ENCODE measurements around the gene DEFB113. TPM values are rescaled to one million over a fixed set of nuclear protein-coding genes. Genes with fewer than 3 reads are reported as not detected.

The DEFB113 gene
- total RNA-seq, 2 experiments from 2014 or later, result not detected

- TF ChIP-seq EZH2phosphoT487 (IDR thresholded peaks at IDR 0.05; ENCODE audit: borderline replicate concordance, low read depth, low read length), result no peak
- no peaks in the 10 kb centered on the region for H3K9me3 ChIP-seq (ENCODE audit: low read length)
- POLR2A ChIA-PET, result no interaction called here
- no peaks in the 10 kb centered on the region for H3K79me2 ChIP-seq (ENCODE audit: insufficient read depth, low read depth, low read length)
- H3K27ac ChIP-seq (ENCODE audit: low read depth, low read length, poor library complexity, severe bottlenecking), result no peak overlapping the region
- BruUV-seq (replicated peaks), result no TSS peak
- no peaks in the 10 kb centered on the region for H3K4me1 ChIP-seq (ENCODE audit: insufficient read depth, low read length, poor library complexity, severe bottlenecking)
- CTCF ChIA-PET (ENCODE audit: unreplicated experiment), result no interaction called here
- intact Hi-C loops (cut with micrococcal nuclease; ENCODE audit: unreplicated experiment), result no loop called here
- no peaks in the 10 kb centered on the region for H3K9me2 ChIP-seq (ENCODE audit: insufficient read depth, low read length)
- no peaks in the 10 kb centered on the region for H3K36me3 ChIP-seq (ENCODE audit: insufficient read depth, low read length)
- no peak for DNase-seq (ENCODE audit: low spot score)
- H3K4me3 ChIP-seq (ENCODE audit: low read depth, low read length, poor library complexity, severe bottlenecking), result no peak overlapping the region
- no peak overlapping the region for H3K4me2 ChIP-seq (ENCODE audit: low read length)
- no peaks in the 10 kb centered on the region for H4K20me1 ChIP-seq (ENCODE audit: insufficient read depth, low read length)
- no peak overlapping the region for H2AFZ ChIP-seq (ENCODE audit: low read length)
Observed at GRCh38 chr6:49995278-49995677, 25.9 kb upstream of the DEFB113 start.

GRCh38 chr6:49988900-49989299 is 19.5 kb upstream of the DEFB113 start:
- H3K27ac ChIP-seq (ENCODE audit: low read depth, low read length, poor library complexity, severe bottlenecking), result no peak overlapping the region
- H3K4me3 ChIP-seq (ENCODE audit: low read depth, low read length, poor library complexity, severe bottlenecking), result no peak overlapping the region
- CTCF ChIA-PET (ENCODE audit: unreplicated experiment), result interaction anchor here (0.5 kb wide), 1 partner anchor 62 kb away, joined by 3 read pairs; no protein-coding TSS in a partner anchor
- POLR2A ChIA-PET, result interaction anchor here (0.6 kb wide), 1 partner anchor 1619 kb away, joined by 3 read pairs; no protein-coding TSS in a partner anchor
- H3K9me3 ChIP-seq (ENCODE audit: low read length), result no peaks in the 10 kb centered on the region
- no peak overlapping the region for H2AFZ ChIP-seq (ENCODE audit: low read length)
- no peak for TF ChIP-seq EZH2phosphoT487 (IDR thresholded peaks at IDR 0.05; ENCODE audit: borderline replicate concordance, low read depth, low read length)
- TF ChIP-seq CTCF (conservative IDR thresholded peaks at IDR 0.05; ENCODE audit: low read length), result no peak
- H3K79me2 ChIP-seq (ENCODE audit: insufficient read depth, low read depth, low read length), result no peaks in the 10 kb centered on the region
- H3K36me3 ChIP-seq (ENCODE audit: insufficient read depth, low read length), result no peaks in the 10 kb centered on the region
- BruUV-seq (replicated peaks), result no TSS peak
- H3K4me2 ChIP-seq (ENCODE audit: low read length), result no peak overlapping the region
- intact Hi-C loops (cut with micrococcal nuclease; ENCODE audit: unreplicated experiment), result no loop called here
- H3K9me2 ChIP-seq (ENCODE audit: insufficient read depth, low read length), result no peaks in the 10 kb centered on the region
- H4K20me1 ChIP-seq (ENCODE audit: insufficient read depth, low read length), result no peaks in the 10 kb centered on the region
- DNase-seq (ENCODE audit: low spot score), result no peak
- no peaks in the 10 kb centered on the region for H3K4me1 ChIP-seq (ENCODE audit: insufficient read depth, low read length, poor library complexity, severe bottlenecking)

GRCh38 chr6:49987749-49988148 is 18.3 kb upstream of the DEFB113 start:
- CTCF ChIA-PET (ENCODE audit: unreplicated experiment), result no interaction called here
- no TSS peak for BruUV-seq (replicated peaks)

GRCh38 chr6:49986551-49986950 is 17.1 kb upstream of the DEFB113 start:
- POLR2A ChIA-PET, result no interaction called here
- Histone ChIP-seq H3K9me3 (ENCODE audit: low read length) (no peaks in the 10 kb centered on the region), H4K20me1 (ENCODE audit: insufficient read depth, low read length) (no peaks in the 10 kb centered on the region), H3K36me3 (ENCODE audit: insufficient read depth, low read length) (no peaks in the 10 kb centered on the region), H3K4me3 (ENCODE audit: low read depth, low read length, poor library complexity, severe bottlenecking) (no peak overlapping the region), H3K9me2 (ENCODE audit: insufficient read depth, low read length) (no peaks in the 10 kb centered on the region), H3K27ac (ENCODE audit: low read depth, low read length, poor library complexity, severe bottlenecking) (no peak overlapping the region), H3K79me2 (ENCODE audit: insufficient read depth, low read depth, low read length) (no peaks in the 10 kb centered on the region), H3K4me2 (ENCODE audit: low read length) (no peak overlapping the region), H2AFZ (ENCODE audit: low read length) (no peak overlapping the region), H3K4me1 (ENCODE audit: insufficient read depth, low read length, poor library complexity, severe bottlenecking) (no peaks in the 10 kb centered on the region)
- DNase-seq (ENCODE audit: low spot score), result no peak
- no peak for TF ChIP-seq EZH2phosphoT487 (IDR thresholded peaks at IDR 0.05; ENCODE audit: borderline replicate concordance, low read depth, low read length)
- TF ChIP-seq CTCF (conservative IDR thresholded peaks at IDR 0.05; ENCODE audit: low read length), result no peak
- no TSS peak for BruUV-seq (replicated peaks)
- intact Hi-C loops (cut with micrococcal nuclease; ENCODE audit: unreplicated experiment), result no loop called here
- CTCF ChIA-PET (ENCODE audit: unreplicated experiment), result no interaction called here

More at GRCh38 chr6:49987749-49988148, 18.3 kb upstream of the DEFB113 start:
- no peak for TF ChIP-seq EZH2phosphoT487 (IDR thresholded peaks at IDR 0.05; ENCODE audit: borderline replicate concordance, low read depth, low read length)
- no peaks in the 10 kb centered on the region for H3K9me3 ChIP-seq (ENCODE audit: low read length)
- no peaks in the 10 kb centered on the region for H3K4me1 ChIP-seq (ENCODE audit: insufficient read depth, low read length, poor library complexity, severe bottlenecking)
- POLR2A ChIA-PET, result no interaction called here
- H2AFZ ChIP-seq (ENCODE audit: low read length), result no peak overlapping the region
- H3K27ac ChIP-seq (ENCODE audit: low read depth, low read length, poor library complexity, severe bottlenecking), result no peak overlapping the region
- no peaks in the 10 kb centered on the region for H3K9me2 ChIP-seq (ENCODE audit: insufficient read depth, low read length)
- intact Hi-C loops (cut with micrococcal nuclease; ENCODE audit: unreplicated experiment), result no loop called here
- no peaks in the 10 kb centered on the region for H3K36me3 ChIP-seq (ENCODE audit: insufficient read depth, low read length)
- no peak overlapping the region for H3K4me2 ChIP-seq (ENCODE audit: low read length)
- no peak for DNase-seq (ENCODE audit: low spot score)
- no peaks in the 10 kb centered on the region for H4K20me1 ChIP-seq (ENCODE audit: insufficient read depth, low read length)
- H3K4me3 ChIP-seq (ENCODE audit: low read depth, low read length, poor library complexity, severe bottlenecking), result no peak overlapping the region
- H3K79me2 ChIP-seq (ENCODE audit: insufficient read depth, low read depth, low read length), result no peaks in the 10 kb centered on the region

Measured in OCI-LY7 (cell line).